NOMO-1 treated with dmso at 0.1 percent for 144 hours (cell line): ENCODE measurements around the gene TMEM40.
"Not testable (repeated sequence)": the region's sequence is repeated elsewhere in the genome, so short reads cannot be mapped to it uniquely, and the experiment has no call there.

ENCODE experiments used
- DNase-seq: peaks from one replicate; lab custom pipeline; 2025; ENCODE audit not compliant: unreplicated experiment; lab: John Stamatoyannopoulos, UW

TMEM40 gene

DNA sequence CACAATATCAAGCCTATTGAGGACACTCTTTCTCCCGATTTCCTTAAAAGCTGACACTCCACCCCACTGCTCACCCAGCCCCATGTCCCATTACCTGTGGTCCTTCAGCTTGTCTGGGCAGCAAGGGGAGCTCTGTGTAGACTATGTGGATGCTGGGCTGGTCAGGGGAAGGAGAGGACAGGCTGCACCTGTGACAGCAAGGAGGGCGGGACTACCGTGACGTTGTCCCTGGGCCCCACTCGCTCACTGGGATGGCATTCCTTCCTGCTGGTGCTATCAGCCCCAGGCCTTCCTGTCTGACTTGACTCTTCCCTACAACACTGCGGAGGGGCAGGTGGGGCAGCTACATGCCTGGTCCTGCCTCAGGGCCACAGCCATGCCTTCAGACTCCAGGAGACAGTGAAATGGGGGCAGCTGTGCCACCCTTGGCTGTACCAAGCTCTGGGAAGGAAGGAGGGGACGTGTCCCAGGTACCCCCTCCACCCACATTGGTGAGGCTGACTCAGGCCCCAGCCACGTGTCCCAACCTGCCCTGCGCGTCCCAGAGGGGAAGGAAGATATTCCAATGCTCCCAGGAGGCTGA, at the start of gene TMEM40:
TMEM40 (minus strand) TSS at position 163 of the 583 bp plus-strand sequence. CDS start 9,427 bp downstream, outside the sequence.
- no peak for DNase-seq

DNA sequence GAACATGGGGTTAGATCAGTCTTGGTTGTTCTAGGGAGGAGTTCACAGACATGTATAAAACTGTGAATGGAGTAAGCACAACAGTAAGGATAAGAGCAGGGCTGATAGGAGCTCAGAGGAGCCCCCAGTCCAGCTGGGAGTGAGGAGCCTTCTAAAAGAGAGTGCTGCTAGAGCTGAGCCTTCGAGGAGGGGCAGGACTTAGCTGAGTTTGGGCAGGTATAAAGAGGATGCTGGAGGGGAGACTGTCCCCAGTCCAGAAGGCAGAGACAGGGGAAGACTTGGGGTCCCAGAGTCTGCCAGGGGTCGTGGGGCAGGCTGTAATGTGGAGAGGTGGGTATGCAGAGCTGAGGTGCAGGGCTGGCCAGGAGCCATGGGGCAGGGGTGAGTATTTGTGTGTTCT, 49.5 kb upstream of the TMEM40 start:
- DNase-seq, result no peak

DNA sequence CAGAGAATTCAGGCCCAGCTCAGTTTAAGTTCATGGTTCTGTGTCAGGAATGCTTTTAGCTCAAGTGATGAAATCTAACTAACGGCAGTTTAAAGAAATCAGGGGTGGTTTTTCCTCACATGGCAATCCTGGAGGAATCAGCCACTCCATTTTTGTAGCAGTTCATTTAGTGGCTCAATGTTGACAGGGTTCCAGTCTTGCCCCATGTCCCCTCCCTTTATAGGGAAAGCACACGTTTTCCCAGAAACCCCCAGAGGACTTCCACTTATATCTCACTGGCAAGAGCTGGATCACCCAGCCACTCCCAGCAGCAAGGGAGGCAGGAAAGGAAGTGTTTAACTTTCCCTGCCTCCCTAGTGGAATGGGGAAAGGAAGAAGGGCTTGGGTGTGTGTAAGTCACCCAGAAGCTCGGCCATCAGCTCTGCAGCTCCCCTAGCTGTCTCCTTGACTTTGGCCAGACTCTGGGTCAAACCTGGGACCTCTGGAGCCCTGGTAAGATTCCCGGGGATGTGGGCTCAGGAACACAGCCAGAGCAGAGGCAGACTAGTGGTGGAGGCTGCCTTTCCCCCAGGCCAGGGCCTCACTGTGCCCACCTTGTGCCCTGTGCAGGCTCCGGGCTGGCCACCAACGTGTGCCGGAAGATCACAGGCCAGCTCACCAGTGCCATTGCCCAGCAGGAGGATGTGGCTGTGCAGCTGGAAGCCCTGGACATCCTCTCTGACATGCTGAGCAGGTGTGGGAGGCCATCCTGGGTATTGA, 48.7 kb upstream of the TMEM40 start:
- DNase-seq, result no peak

- no peak for DNase-seq
These were observed 48.0 kb upstream of the TMEM40 start for GRCh38 chr3:12807066-12807465.

GRCh38 chr3:12803371-12803770, 44.3 kb upstream of the TMEM40 start:
- no peak for DNase-seq

DNA sequence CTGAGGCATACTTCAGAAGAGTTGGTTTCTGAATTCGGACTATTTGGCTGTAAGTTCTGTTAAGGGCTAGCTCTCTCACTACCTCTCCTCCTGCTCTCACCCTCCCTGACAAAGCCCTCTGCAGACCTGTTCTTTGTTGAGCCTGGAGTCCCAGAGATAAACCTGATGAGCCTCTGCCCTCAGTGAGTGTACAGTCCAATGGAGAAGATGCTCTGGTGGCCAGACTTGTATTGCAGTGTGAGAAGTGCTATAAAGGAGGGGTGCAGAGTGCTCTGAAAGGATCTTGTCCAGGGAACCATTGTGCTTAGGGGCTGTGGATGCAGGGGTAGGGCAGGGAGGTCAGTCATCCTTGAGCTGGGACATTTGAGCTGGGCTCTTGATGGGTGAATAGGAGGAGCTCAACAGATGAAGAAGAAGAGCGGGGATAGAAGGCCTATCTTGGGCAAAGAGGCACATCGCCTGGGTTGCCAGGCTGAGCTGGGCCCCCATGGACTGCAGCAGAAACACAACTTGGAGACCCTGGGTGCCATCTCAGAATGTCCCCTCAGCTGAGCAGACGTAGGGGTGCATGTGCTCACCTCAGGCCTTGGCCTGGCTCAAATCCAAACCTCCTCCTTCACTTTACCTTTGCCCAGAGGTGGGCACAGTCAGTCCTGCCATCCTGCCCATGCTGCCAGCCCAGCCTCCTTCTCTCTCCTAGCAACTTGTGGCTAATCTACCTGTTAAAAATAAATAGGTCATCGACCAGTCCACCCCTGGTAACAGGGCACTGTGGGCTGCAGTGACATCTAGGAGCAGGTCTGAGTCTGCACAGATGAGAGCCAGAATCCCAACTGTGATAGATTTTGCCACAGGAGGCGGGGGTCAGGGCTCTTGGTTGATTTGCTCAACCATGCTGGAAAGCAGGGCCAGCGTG, 40.7 kb upstream of the TMEM40 start:
- DNase-seq, result no peak

GRCh38 chr3:12798559-12799179, 39.6 kb upstream of the TMEM40 start:
- no peak for DNase-seq

DNA sequence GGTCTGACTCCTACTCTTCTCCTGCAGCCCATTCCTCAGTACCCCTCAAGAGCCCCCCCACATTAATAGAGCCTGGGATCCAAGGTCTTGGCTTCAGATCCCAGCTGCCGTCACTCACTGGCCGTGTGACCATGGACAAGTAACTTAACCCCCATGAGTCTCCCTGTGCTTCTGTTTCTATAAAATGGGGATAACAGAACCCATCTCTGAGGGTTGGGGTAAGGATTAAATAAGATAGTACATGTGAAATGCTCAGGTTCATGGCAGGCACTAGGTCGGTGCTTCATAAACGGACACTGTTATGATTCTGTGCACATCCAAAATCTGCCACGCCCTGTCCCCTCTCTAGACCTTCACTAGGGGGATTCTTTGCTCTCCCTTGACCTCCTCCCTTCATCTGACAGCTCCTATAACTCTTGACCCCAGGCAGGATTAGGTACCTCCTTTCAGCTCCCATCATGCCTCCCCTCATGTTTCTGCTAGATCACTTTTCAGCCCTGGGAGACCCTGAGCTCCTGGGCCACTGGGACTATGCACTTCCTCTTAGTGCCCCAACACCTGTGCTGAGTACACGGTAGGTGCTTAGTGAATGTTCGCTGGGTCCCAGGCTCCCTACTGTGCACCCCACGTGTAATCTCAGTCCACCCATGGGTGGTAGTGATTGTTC, 39.0 kb upstream of the TMEM40 start:
- no peak for DNase-seq

GRCh38 chr3:12797124-12797891, 38.2 kb upstream of the TMEM40 start:
- no peak for DNase-seq

GRCh38 chr3:12796171-12797123, 37.4 kb upstream of the TMEM40 start, which contains the start of gene CAND2:
Gene CAND2, plus strand, starts transcription at chr3:12796680. Its CDS starts 41 bp downstream, at chr3:12796721.
- no peak for DNase-seq

DNA sequence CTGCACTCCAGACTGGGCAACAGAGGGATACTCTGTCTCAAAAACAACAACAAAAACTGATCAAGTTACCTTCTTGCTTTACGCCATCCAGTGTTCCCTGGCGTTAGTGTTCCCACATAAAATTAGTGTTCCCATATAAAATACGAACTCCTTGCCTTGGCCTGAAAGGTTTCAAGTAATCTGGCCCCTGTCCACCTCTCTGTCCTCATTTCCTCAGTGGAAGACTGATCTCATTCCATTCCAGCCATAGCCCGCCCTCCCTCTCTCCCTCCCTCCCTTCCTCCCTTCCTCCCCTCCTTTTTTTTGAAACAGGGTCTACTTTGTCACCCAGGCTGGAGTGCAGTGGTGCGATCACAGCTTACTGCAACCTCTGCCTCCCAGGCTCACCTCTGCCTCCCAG, 34.6 kb upstream of the TMEM40 start:
- DNase-seq, result no peak

DNA sequence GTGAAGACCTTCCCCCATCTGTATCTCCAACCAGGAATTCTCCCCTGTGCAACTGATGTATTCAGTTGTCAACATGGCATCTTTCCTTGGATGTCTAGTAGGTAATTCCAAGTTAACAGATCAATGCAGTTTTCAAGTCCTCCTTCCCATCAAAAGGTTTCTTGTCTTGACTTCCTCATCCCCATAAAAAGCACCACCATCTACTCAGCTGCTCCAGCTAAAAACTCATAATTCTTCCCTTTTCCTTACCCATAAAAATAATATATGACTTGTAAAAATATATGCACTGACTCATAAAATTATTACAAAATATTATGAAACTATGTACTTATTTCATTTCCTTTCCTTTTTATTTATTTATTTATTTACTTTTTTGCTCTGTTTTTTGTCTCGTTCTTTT, 32.4 kb upstream of the TMEM40 start:
- no peak for DNase-seq

DNA sequence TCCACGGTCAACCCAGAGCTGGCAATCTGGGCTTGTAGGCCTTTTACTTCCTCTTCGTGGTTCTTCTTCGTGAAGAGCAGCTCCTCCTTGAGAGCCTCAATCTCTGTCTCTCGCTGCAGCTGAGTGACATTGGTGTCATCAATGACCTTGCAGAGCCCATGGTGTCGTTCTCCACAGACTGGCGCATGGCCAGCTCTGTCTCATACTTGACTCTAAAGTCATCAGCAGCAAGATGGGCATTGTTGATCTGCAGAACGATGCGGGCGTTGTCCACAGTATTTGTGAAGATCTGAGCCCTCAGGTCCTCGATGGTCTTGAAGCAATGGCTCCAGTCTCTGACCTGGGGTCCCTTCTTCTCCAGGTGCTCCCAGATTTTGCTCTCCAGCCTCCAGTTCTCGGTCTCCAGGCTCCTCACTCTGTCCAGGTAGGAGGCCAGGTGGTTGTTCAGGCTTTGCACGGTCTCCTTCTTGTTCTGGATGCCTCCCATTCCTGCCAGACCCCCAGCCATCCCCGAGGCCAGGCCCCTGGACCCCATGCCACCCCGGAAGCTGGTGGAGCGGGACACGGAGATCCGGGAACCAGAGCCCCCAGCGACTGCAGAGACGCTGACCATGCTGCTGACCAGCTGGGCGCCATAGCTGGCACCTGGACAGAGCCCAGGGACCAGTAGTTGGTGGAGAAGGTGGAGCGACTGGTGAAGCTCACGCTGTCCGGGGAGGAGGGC, 29.1 kb upstream of the TMEM40 start:
- not testable (repeated sequence) for DNase-seq

DNA sequence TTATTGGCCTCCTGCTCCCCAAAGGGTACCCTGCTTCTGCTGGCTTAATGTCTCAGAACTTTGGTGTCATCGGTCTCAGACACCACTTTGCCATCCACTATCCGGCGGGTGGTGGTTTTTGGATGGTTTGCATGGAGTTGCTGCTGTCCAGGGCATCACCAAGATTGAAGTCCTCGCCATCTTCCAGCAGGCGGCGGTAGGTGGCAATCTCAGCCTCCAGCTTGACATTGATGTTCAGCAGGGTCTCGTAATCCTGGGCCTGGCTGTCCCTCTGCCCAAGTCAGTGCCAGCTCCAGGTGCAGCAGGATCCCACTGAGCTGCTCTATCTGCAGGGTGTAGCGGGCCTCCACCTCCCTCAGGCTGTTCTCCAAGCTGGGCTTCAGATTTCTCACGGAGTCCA, 28.3 kb upstream of the TMEM40 start:
- not testable (repeated sequence) for DNase-seq

GRCh38 chr3:12785096-12785495, 26.0 kb upstream of the TMEM40 start:
- no peak for DNase-seq

DNA sequence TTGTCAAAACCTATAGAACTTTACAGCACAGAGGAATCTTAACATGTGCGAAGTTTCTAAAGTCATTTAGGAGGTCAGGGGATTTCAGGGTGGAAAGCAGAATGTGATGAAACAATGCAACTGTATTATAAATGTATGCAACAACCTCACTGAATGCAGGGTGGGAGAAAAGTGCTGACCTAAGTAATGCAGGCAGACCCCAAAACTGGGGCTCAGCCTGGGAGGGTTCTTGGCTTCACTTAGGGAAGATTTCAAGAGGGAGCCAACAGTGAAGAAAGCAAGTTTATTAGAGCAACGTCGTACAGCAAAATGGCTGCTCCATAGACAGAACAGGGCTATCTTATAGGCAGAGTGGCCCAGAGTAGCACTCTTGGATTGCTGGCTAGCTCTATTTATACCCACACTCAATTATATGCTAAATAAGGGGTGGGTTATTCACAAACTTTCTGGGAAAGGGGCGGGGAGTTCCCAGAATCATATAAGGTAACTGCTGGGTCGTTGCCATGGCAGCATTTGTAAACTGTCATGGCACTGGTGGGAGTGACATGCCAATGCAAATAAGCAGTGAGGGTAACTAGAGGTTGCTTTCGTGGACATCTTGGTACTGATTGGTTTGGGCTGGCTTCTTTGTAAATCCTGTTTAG, 23.2 kb upstream of the TMEM40 start:
- DNase-seq, result no peak

- DNase-seq, result no peak
These were observed 21.7 kb upstream of the TMEM40 start for GRCh38 chr3:12780751-12781150.

GRCh38 chr3:12777171-12777570, 18.1 kb upstream of the TMEM40 start:
- no peak for DNase-seq
